GM21390 (cell line): Measurements from ENCODE around the gene GLMP.

Experiments
- ATAC-seq: cut with Tn5 transposase; IDR thresholded peaks from one replicate; pipeline ENCODE4 v1.9.1; 2021; ENCODE audit not compliant: unreplicated experiment

The GLMP gene

DNA sequence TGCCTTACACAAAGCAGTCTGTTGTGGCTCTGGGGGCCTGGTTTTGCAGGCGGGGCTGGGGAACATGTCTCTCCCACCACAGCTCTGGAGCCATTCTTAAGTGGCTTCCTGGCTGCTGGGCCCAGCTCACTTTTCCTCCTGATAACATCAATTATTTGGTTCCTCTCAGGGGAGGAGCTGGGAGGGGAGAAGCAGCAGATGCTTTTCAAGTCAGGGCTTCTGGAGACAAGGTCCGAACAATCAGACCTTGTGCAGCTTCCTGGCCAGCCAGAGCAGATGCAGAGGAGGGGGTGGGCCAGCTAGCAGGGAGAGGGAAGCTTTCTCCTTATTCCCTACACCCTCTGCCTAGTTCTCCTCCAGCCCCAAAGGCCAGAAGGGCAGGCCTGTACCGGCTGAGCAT is 44.0 kb downstream of the GLMP start:
- no peak for ATAC-seq

GRCh38 chr1:156249593-156249992 is 45.9 kb downstream of the GLMP start:
- no peak for ATAC-seq

- ATAC-seq: no peak
These were observed 47.2 kb downstream of the GLMP start for GRCh38 chr1:156248323-156248683.

- no peak for ATAC-seq
These were observed 47.8 kb downstream of the GLMP start, which contains the start of gene PAQR6 for GRCh38 chr1:156247460-156248322. TSS of gene PAQR6 (minus strand) at chr1:156248056. CDS start at chr1:156246731, 1,325 bp downstream.

- ATAC-seq: no peak
These were observed 48.6 kb downstream of the GLMP start for GRCh38 chr1:156246781-156247459.

- ATAC-seq: no peak
These were observed 49.2 kb downstream of the GLMP start for GRCh38 chr1:156246241-156246780.

DNA sequence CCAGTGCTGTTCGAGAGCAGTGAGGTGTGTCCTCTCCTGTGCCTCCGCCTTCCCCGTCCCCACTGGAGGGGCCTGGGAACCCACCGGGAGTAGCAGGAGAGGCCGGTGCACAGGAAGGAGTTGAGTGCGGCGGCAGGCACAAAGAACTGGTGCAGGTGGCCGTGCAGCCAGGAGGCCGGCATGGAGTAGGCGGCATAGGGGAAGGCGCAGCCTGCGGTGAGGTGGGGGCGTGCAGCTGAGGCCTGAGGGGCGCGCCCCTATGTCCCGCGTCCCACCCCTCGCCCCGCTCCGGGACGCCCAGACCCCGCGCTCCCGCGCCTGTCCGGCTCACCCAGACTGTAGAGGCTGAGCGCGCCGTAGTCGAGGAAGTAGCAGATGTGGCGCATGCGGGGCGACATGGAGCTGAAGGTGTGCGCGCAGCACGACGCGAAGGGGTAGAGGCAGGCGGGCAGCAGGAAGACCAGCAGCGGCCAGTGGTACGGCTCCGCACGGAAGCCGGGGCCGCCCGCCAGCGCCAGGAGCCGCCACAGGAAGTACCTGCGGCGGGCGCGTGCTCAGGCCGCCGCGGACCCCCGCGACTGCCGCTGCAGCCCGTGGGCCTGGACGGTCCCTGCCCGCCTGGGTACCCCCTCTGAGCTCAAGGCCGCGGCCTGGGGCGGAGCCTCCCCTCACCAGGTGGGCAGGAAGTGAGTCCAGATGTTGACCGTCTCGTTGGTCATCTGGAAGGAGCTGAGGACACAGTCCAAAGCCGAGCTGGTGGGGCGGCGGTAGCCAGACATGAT is 49.8 kb downstream of the GLMP start:
- ATAC-seq: no peak

DNA sequence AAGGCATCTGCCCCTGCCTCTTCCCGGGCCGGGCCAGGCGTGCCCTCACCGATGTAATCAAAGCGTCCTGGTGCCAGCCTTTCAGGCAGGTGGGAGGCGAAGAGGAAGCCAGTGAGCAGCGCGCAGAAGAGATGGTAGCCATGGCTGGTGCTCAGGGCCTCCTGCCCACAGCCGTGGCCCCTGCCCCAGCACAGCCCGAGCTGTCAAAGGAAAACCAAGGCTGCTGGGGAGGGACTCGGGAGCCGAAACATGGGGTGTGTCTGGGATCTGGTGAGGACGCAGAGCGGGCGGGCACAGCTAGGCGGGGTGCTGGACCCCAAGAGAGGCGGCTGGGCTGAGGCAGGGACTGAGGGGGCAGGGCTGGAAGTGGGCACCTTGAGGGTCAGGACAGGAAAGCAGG is 50.8 kb downstream of the GLMP start:
- ATAC-seq: no peak

GRCh38 chr1:156244126-156244525 is 51.4 kb downstream of the GLMP start:
- no peak for ATAC-seq

- no peak for ATAC-seq
These were observed 52.7 kb downstream of the GLMP start for GRCh38 chr1:156242738-156243137.
